DOHH2 (cell line): ENCODE results near the gene NKG7.

Experiments
- H3F3A ChIP-seq: fragments of 200-600 bp; sonication (generic), shearing (Covaris generic); 2 replicates; pipeline ENCODE4 v1.6.0; 2016; ENCODE audit warnings: antibody characterized with exemption, mild to moderate bottlenecking; ENCODE audit not compliant: control insufficient read depth, insufficient read depth
- H3K27ac ChIP-seq: fragments of 200-600 bp; sonication (generic); 2 replicates; pipeline ENCODE4 v1.5.1; 2014; ENCODE audit warnings: low read depth, mild to moderate bottlenecking, low read length, moderate library complexity
- H3K27me3 ChIP-seq: fragments of 200-600 bp; sonication (generic); 2 replicates; pipeline ENCODE4 v1.6.1; 2014; ENCODE audit warnings: mild to moderate bottlenecking, low read length, mixed read lengths; ENCODE audit not compliant: control insufficient read depth
- H3K36me3 ChIP-seq: fragments of 200-600 bp; sonication (generic); 2 replicates; pipeline ENCODE4 v1.6.1; 2014; ENCODE audit warnings: mild to moderate bottlenecking, low read length, moderate library complexity, mixed read lengths; ENCODE audit not compliant: control insufficient read depth
- H3K4me1 ChIP-seq: fragments of 200-600 bp; sonication (generic); 2 replicates; pipeline ENCODE4 v1.6.1; 2014; ENCODE audit warnings: mild to moderate bottlenecking, low read length, mixed read lengths; ENCODE audit not compliant: control insufficient read depth
- H3K4me2 ChIP-seq: fragments of 200-600 bp; sonication (generic); 2 replicates; pipeline ENCODE4 v1.6.0; 2014; ENCODE audit warnings: mild to moderate bottlenecking, low read length, moderate library complexity
- H3K4me3 ChIP-seq: fragments of 200-600 bp; sonication (generic); 2 replicates; pipeline ENCODE4 v1.5.1; 2014; ENCODE audit warnings: mild to moderate bottlenecking, low read length, mixed read lengths
- H3K79me2 ChIP-seq: fragments of 200-600 bp; sonication (generic); 2 replicates; pipeline ENCODE4 v1.6.1; 2014; ENCODE audit warnings: mild to moderate bottlenecking, low read length, mixed read lengths; ENCODE audit not compliant: control insufficient read depth
- H3K9me2 ChIP-seq: fragments of 200-600 bp; sonication (generic); replicated peaks from 2 replicates; pipeline ENCODE4 v1.6.1; 2014; ENCODE audit warnings: mild to moderate bottlenecking, low read length, mixed read lengths; ENCODE audit not compliant: control insufficient read depth
- H3K9me3 ChIP-seq: fragments of 200-600 bp; sonication (generic); 2 replicates; pipeline ENCODE4 v1.6.1; 2014; ENCODE audit warnings: antibody characterized with exemption, low read length, mixed read lengths; ENCODE audit not compliant: control insufficient read depth, insufficient read depth
- H4K20me1 ChIP-seq: fragments of 200-600 bp; sonication (generic); 2 replicates; pipeline ENCODE4 v1.6.0; 2014; ENCODE audit warnings: low read depth, mild to moderate bottlenecking, antibody characterized with exemption, low read length, moderate library complexity; ENCODE audit not compliant: control insufficient read depth, insufficient read depth
- CTCF ChIP-seq: fragments of 200-600 bp; sonication (generic); IDR thresholded peaks from one replicate; pipeline ENCODE4 v1.5.1; 2014; ENCODE audit warnings: antibody characterized with exemption, mild to moderate bottlenecking, low read depth, low read length; ENCODE audit not compliant: poor library complexity, severe bottlenecking
- EZH2phosphoT487 ChIP-seq: fragments of 200-600 bp; sonication (generic); IDR thresholded peaks from 2 replicates; pipeline ENCODE4 v1.6.1; 2017; ENCODE audit warnings: borderline replicate concordance, mild to moderate bottlenecking, antibody characterized with exemption, low read length, moderate library complexity, mixed read lengths

NKG7 gene

GRCh38 chr19:51386882-51387520 lies 14.5 kb upstream of the NKG7 start:
- H3K9me2 ChIP-seq, result no peaks in the 10 kb centered on the region
- H3K4me3 ChIP-seq, result no peak overlapping the region
- H3F3A ChIP-seq, result no peaks in the 10 kb centered on the region; the same call in 1 of the 2 replicates
- H3K79me2 ChIP-seq, result no peaks in the 10 kb centered on the region
- TF ChIP-seq EZH2phosphoT487 (no peak), CTCF (no peak)
- H4K20me1 ChIP-seq, result no peaks in the 10 kb centered on the region
- H3K4me2 ChIP-seq, result no peak overlapping the region
- no peaks in the 10 kb centered on the region for H3K27me3 ChIP-seq
- H3K27ac ChIP-seq, result no peak overlapping the region
- no peaks in the 10 kb centered on the region for H3K36me3 ChIP-seq
- peaks cover 13% of the 10 kb centered on the region for H3K4me1 ChIP-seq
- no peaks in the 10 kb centered on the region for H3K9me3 ChIP-seq

GRCh38 chr19:51382004-51382403 lies 9.6 kb upstream of the NKG7 start:
- no peaks in the 10 kb centered on the region for H3F3A ChIP-seq
- no peaks in the 10 kb centered on the region for H3K79me2 ChIP-seq
- H3K27me3 ChIP-seq, result no peaks in the 10 kb centered on the region
- no peaks in the 10 kb centered on the region for H4K20me1 ChIP-seq
- peaks cover 3% of the 10 kb centered on the region; the same call in 1 of the 2 replicates for H3K9me3 ChIP-seq
- H3K36me3 ChIP-seq, result no peaks in the 10 kb centered on the region
- no peak overlapping the region for H3K4me2 ChIP-seq
- H3K4me1 ChIP-seq, result no peaks in the 10 kb centered on the region
- H3K27ac ChIP-seq, result no peak overlapping the region
- H3K4me3 ChIP-seq, result no peak overlapping the region
- no peaks in the 10 kb centered on the region for H3K9me2 ChIP-seq
- TF ChIP-seq CTCF, result no peak
- TF ChIP-seq EZH2phosphoT487, result no peak

- TF ChIP-seq EZH2phosphoT487 (no peak), CTCF (no peak)
- no peaks in the 10 kb centered on the region for H3K79me2 ChIP-seq
- H3K9me2 ChIP-seq, result no peaks in the 10 kb centered on the region
- no peaks in the 10 kb centered on the region for H3K4me1 ChIP-seq
- H3K27me3 ChIP-seq, result no peaks in the 10 kb centered on the region
- H3K4me3 ChIP-seq, result no peak overlapping the region
- peaks cover 3% of the 10 kb centered on the region; the same call in 1 of the 2 replicates for H3K9me3 ChIP-seq
- no peak overlapping the region for H3K4me2 ChIP-seq
- no peak overlapping the region for H3K27ac ChIP-seq
- H3F3A ChIP-seq, result no peaks in the 10 kb centered on the region
- no peaks in the 10 kb centered on the region for H3K36me3 ChIP-seq
- no peaks in the 10 kb centered on the region for H4K20me1 ChIP-seq
Observed at GRCh38 chr19:51380379-51380778, 7.9 kb upstream of the NKG7 start.
